ENCODE results near the gene LSAMP.

DNA sequence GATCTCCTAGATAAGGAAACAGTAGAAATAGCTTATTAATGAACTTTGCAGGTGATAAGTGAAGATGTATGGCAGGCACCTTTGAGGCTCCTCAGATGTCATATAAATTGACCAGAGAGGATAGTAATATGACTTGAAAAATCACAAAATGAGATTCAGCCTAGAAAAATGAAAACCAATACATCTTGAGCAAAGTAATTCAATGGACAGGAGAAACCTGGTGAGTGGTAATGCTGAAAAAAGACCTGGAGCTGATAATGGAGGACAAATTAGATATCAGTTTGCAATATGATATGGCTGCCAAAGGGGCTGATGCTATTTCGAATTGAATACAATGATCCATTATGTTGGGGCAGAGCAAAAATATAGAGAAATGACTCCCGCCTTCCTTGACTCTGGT is 103.9 kb downstream of the LSAMP start:
- no peak for TF ChIP-seq SP2 (IDR thresholded peaks at IDR 0.05; ENCODE audit: low read length)
- no peak for TF ChIP-seq RAD21 (IDR thresholded peaks at IDR 0.05 in 1 of 2, conservative IDR thresholded peaks at IDR 0.05 in 1 of 2; ENCODE audit: low read depth in 2 of 2, low read length in 2 of 2)
- TF ChIP-seq PHF8 (conservative IDR thresholded peaks at IDR 0.05; ENCODE audit: low read depth, low read length) = no peak
- no peak for TF ChIP-seq EP300 (IDR thresholded peaks at IDR 0.05; ENCODE audit: borderline replicate concordance in 1 of 2, low read depth in 2 of 2, low read length in 2 of 2)
- TF ChIP-seq HDAC2 (IDR thresholded peaks at IDR 0.05; ENCODE audit: borderline replicate concordance in 1 of 2, low read depth in 2 of 2, low read length in 2 of 2) = no peak
- TF ChIP-seq, protein P1, sequence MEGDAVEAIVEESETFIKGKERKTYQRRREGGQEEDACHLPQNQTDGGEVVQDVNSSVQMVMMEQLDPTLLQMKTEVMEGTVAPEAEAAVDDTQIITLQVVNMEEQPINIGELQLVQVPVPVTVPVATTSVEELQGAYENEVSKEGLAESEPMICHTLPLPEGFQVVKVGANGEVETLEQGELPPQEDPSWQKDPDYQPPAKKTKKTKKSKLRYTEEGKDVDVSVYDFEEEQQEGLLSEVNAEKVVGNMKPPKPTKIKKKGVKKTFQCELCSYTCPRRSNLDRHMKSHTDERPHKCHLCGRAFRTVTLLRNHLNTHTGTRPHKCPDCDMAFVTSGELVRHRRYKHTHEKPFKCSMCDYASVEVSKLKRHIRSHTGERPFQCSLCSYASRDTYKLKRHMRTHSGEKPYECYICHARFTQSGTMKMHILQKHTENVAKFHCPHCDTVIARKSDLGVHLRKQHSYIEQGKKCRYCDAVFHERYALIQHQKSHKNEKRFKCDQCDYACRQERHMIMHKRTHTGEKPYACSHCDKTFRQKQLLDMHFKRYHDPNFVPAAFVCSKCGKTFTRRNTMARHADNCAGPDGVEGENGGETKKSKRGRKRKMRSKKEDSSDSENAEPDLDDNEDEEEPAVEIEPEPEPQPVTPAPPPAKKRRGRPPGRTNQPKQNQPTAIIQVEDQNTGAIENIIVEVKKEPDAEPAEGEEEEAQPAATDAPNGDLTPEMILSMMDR (IDR thresholded peaks at IDR 0.05; ENCODE audit: control extremely low read depth in 1 of 3, insufficient read depth in 1 of 3, low read depth in 1 of 3, low read length in 3 of 3) = no peak

Measured in H1 (cell line).